ENCODE measurements around the gene HSD17B11. TPM values are rescaled to one million over a fixed set of nuclear protein-coding genes. Genes with fewer than 3 reads are reported as not detected.
"Not testable (repeated sequence)": the region's sequence is repeated elsewhere in the genome, so short reads cannot be mapped to it uniquely, and the experiment has no call there.

Gene HSD17B11
- polyA plus RNA-seq, 1 donor, result 64.7 TPM

DNA sequence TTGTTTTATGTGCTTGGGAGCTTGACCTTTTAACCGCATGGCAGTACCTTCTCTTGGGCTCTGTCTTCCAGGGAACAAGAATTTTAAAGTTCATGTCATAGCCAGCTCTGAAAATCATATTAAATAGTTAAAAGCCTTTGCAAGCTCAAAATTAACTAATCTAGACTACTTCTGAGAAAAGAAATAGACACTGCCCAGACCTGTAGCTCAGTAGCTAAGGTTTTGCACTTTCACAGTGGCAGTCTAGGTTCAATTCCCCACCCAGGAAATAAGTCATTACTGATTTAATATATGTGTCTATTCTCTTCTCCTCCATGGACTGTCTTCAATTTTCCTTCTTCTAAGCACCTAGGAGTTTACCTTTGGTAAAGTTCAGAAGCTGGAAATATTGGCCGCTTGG is 27.4 kb downstream of the HSD17B11 start:
- no peak for DNase-seq

GRCh38 chr4:87360338-87360935 is 30.6 kb downstream of the HSD17B11 start:
- DNase-seq, result no peak

DNA sequence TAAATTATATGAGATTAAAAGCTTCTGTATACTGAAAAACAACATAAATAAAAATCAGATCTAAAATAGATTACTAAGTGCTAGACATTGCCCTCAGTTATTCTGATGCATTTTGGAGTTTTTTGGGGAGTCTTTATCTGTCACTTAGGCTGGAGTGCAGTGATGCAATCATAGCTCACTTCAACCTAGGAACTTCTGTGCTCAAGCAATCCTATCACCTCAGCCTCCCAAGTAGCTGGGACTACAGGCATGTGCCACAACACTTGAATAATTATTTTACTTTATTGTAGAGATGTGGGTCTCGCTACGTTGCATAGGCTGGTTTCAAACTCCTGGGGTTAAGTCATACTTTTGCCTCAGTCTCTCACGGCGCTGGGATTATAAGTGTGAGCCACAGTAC is 31.7 kb downstream of the HSD17B11 start:
- DNase-seq, result no peak

GRCh38 chr4:87356832-87357526 is 34.0 kb downstream of the HSD17B11 start:
- no peak for DNase-seq

GRCh38 chr4:87354168-87355102 is 36.6 kb downstream of the HSD17B11 start:
- no peak for DNase-seq

DNA sequence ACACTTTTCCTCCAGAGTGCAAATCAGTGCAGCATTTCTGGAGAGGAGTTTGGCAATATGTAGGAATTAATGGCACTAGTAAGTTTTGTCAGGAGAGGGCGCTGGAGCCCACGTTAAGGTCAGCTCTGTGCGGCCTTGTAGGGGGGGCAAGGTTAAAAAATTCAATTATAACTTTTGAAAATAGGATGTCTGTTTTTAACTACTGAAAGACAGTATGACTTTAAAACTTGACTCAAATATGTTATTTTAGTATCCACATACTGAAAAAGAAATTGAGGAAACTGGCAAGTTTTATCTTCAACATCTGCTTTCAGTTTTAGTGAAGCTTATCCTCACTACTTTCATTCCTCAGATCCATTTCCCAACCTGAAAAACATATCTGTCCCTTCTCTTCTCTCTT is 37.4 kb downstream of the HSD17B11 start:
- no peak for DNase-seq

DNA sequence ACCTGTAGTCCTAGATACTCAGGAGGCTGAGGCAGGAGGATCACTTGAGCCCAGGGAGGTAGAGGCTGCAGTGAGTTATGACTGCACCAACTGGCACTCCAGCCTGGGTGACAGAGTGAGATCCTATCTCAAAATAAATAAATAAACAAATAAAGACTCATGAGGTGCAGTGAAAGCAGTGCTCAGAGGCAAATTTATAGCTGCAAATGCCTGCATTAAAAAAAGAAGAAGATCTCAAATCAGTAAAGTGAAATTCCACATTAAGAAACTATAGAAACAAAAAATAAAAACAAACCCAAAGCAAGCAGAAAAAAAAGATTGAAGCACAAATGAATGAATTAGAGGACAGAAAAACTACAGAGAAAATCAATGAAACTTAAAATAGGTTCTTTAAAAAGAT is 45.8 kb downstream of the HSD17B11 start:
- DNase-seq, result no peak

- no peak for DNase-seq
Measured at GRCh38 chr4:87342872-87343271, 48.1 kb downstream of the HSD17B11 start.

GRCh38 chr4:87341954-87342635 is 48.9 kb downstream of the HSD17B11 start:
- not testable (repeated sequence) for DNase-seq

DNA sequence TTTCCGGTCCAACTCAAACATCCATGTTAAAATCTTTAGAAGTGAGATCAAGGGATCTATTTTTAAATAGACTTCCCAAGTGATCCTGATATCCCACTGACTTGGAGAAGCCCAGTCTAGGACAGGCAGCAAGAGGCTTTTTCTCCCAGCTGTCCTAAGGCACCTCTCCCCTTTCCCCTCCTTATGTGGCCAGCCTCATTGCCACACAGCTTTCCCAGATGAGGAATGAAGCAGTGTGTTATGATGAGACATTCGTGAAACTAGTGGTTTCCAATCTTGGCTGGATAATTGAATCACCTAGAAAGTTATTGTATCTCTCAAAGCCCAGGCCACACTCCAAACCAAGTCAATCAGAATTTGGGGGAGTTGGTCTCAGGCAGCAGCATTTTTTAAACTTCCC is 51.5 kb downstream of the HSD17B11 start:
- DNase-seq, result no peak

DNA sequence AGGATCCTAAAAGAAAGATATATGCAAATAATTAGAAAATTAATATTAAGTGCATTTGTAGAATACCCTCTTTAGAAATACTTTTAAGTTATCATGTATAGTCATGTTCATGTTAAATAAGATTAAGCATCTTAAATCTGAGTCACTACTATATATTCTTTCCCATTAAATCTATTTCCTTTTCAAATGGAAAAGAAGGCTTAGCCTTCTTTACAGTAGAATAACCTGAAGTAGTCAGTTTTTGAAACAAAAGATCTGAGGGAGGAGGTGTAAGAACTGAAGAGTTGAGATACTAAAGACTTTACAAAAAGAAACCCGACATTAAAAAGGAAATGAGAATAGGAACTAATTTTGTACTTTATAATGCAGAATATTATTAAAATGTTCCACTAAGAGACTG is 53.6 kb downstream of the HSD17B11 start:
- no peak for DNase-seq

- no peak for DNase-seq
Measured at GRCh38 chr4:87333267-87333666, 57.7 kb downstream of the HSD17B11 start.

DNA sequence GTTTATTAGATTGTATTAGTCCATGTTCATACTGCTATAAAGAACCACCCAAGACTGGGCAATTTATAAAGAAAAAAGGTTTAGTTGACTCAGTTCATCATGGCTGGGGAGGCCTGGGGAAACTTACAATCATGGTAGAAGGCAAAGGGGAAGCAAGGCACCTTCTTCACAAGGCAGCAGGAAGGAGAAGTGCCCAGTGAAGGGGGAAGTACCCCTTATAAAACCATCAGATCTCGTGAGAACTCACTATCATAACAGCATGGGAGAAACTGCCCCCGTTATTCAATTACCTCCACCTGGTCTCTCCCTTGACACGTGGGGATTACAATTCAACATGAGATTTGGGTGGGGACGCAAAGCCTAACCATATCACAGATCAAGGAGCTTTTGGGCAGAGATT is 60.2 kb downstream of the HSD17B11 start:
- no peak for DNase-seq

DNA sequence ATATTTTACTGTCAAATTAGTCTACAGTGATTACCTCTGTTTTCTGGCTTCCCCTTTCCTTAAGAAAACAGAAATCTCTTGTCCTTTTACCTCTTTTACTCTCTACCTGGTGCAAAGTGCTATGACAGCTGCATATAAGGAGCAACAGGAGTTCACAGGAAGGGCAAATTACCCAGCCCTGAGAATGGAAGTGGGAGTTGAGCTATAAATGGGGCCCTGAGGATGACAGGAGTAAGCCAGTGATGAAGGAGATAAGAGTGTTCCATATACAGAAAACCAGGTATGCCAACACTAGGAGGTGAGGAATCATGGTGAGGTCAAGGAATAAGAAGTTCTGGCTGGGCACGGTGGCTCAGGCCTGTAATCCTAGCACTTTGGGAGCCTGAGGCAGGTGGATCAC is 63.9 kb downstream of the HSD17B11 start:
- no peak for DNase-seq

GRCh38 chr4:87326460-87326859 is 64.5 kb downstream of the HSD17B11 start:
- no peak for DNase-seq

- no peak for DNase-seq
Measured at GRCh38 chr4:87322754-87323153, 68.2 kb downstream of the HSD17B11 start, which contains the start of gene HSD17B13. TSS of gene HSD17B13 (minus strand) at chr4:87322882. CDS start at chr4:87322841, 41 bp downstream.

DNA sequence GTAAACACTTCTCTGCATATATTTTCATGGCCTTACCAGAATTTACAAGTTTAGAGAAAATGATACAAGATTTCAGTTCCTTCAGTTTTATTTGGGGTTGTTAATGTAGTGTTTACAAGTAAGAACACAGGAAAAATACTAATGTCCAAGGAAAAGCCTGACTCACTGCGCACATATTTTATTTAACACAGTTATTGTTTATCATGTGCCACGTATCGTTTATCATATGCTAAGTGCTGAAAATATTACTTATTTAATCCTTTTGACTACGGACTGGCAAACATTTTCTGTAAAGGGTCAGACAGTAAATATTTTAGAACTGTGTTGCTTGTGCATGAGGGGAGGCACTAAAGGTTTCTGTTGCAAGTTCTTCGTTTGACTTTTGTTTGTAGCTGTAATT is 69.1 kb downstream of the HSD17B11 start:
- DNase-seq, result no peak

DNA sequence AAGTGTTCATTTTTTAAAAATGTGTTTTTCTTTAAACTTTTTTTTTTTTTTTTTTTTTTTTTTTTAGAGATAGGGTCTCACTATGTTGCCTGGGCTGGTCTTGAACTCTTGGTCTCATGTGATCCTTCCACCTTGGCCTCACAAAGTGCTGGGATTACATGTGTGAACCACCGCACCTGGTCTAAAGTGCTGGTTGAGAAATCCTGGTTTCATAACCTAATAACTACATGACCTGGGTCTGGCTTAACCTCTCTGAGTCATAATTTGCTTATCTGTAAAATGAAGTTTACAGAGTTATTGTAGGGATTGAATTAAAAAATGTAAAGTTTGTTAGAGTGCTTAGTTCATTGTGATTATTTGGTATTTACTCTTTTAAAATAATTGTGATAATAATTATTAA is 73.5 kb downstream of the HSD17B11 start:
- DNase-seq, result no peak

DNA sequence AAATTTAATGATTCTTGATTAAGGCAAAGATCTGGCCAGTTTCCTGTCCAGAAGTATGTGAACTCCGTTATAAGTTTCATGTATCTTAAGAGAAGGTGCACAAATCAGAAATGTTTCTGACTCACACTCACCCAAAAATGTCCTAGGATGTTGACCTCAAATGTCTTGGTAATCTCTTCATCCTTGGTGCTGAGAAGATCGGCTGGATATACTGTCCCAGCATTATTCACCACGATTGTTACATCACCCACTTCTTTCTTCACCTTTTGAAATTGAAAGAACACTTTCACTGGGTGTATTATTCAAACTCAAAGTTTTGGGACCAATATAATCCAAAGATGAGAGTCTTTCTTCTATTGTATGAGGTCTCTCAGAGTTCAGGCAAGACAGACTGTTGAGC is 74.0 kb downstream of the HSD17B11 start:
- no peak for DNase-seq

DNA sequence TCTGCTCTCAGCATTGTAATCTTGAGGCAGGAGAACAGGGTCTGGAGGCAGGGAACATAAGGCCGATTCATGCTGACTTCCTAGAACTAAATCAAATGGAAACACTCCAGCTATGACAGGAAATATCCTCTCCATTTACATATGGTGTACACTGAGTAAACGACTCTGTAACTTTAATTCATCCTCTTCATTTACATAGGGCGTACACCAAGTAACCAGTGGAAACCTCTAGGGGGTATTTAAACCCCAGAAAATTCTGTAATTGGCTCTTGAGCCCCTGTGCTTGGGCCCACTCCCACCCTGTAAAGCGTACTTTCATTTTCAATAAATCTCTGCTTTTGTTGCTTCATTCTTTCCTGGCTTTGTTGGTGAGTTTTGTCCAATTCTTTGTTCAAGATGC is 76.0 kb downstream of the HSD17B11 start:
- not testable (repeated sequence) for DNase-seq

- no peak for DNase-seq
Measured at GRCh38 chr4:87313756-87314155, 77.2 kb downstream of the HSD17B11 start.

GRCh38 chr4:87311684-87312083 is 79.3 kb downstream of the HSD17B11 start:
- DNase-seq, result no peak
